ENCODE results near the gene UNC5C. TPM values are rescaled to one million over a fixed set of nuclear protein-coding genes. Genes with fewer than 3 reads are reported as not detected.

Gene UNC5C
- total RNA-seq, 1 donor from 2014 or later, result under 0.01 TPM

- DNase-seq, result no peak
Observed at GRCh38 chr4:95546221-95546620, 2.6 kb downstream of the UNC5C start.

- no peak for DNase-seq
Observed at GRCh38 chr4:95545546-95545945, 3.2 kb downstream of the UNC5C start.

- no peak for DNase-seq
Observed at GRCh38 chr4:95544113-95545103, 4.4 kb downstream of the UNC5C start.

GRCh38 chr4:95541889-95542607, 6.7 kb downstream of the UNC5C start:
- DNase-seq, result no peak

GRCh38 chr4:95541094-95541493, 7.7 kb downstream of the UNC5C start:
- no peak for DNase-seq

- DNase-seq, result no peak
Observed at GRCh38 chr4:95540227-95540626, 8.5 kb downstream of the UNC5C start.

- DNase-seq, result no peak
Observed at GRCh38 chr4:95539106-95539505, 9.7 kb downstream of the UNC5C start.

- no peak for DNase-seq
Observed at GRCh38 chr4:95537863-95538488, 10.8 kb downstream of the UNC5C start.

- DNase-seq, result no peak
Observed at GRCh38 chr4:95537191-95537590, 11.6 kb downstream of the UNC5C start.

- DNase-seq, result no peak
Observed at GRCh38 chr4:95536650-95537049, 12.1 kb downstream of the UNC5C start.

- DNase-seq, result no peak
Observed at GRCh38 chr4:95535180-95535579, 13.6 kb downstream of the UNC5C start.

- no peak for DNase-seq
Observed at GRCh38 chr4:95534032-95534431, 14.7 kb downstream of the UNC5C start.

GRCh38 chr4:95533254-95533653, 15.5 kb downstream of the UNC5C start:
- DNase-seq, result no peak

GRCh38 chr4:95532305-95532704, 16.5 kb downstream of the UNC5C start:
- no peak for DNase-seq

GRCh38 chr4:95531141-95531540, 17.6 kb downstream of the UNC5C start:
- no peak for DNase-seq

GRCh38 chr4:95529946-95530345, 18.8 kb downstream of the UNC5C start:
- DNase-seq, result no peak

- DNase-seq, result no peak
Observed at GRCh38 chr4:95528388-95528948, 20.3 kb downstream of the UNC5C start.

GRCh38 chr4:95526075-95526474, 22.7 kb downstream of the UNC5C start:
- DNase-seq, result no peak

- DNase-seq, result no peak
Observed at GRCh38 chr4:95524729-95525128, 24.0 kb downstream of the UNC5C start.

GRCh38 chr4:95524184-95524583, 24.6 kb downstream of the UNC5C start:
- no peak for DNase-seq

GRCh38 chr4:95522682-95523530, 25.9 kb downstream of the UNC5C start:
- no peak for DNase-seq
